LHCN-M2 (cell line): ENCODE measurements around the gene CDH12. TPM values are rescaled to one million over a fixed set of nuclear protein-coding genes. Genes with fewer than 3 reads are reported as not detected.
"Not testable (repeated sequence)": the region's sequence is repeated elsewhere in the genome, so short reads cannot be mapped to it uniquely, and the experiment has no call there.

Experiments used
- DNase-seq: peaks from one replicate; pipeline ENCODE4 v3.0.0-alpha.2; 2012; ENCODE audit warnings: low read depth
- total RNA-seq: library from RNA; depleted of rRNA; stranded (reverse); fragments of >200 nt; gene quantifications from 2 replicates; pipeline ENCODE4 v1.2.3, GENCODE V29; 2014

CDH12 gene
- total RNA-seq, 1 experiment from 2014 or later, result not detected

- DNase-seq, result not testable (repeated sequence)
These were observed 688.0 kb downstream of the CDH12 start for GRCh38 chr5:22164910-22165748.

- not testable (repeated sequence) for DNase-seq
These were observed 696.2 kb downstream of the CDH12 start for GRCh38 chr5:22156953-22157352.

- DNase-seq, result not testable (repeated sequence)
These were observed 698.4 kb downstream of the CDH12 start for GRCh38 chr5:22154779-22155178.

- DNase-seq, result not testable (repeated sequence)
These were observed 701.3 kb downstream of the CDH12 start for GRCh38 chr5:22151801-22152200.

- not testable (repeated sequence) for DNase-seq
These were observed 712.7 kb downstream of the CDH12 start for GRCh38 chr5:22140418-22140817.

- DNase-seq, result not testable (repeated sequence)
These were observed 713.4 kb downstream of the CDH12 start for GRCh38 chr5:22139662-22140300.

GRCh38 chr5:22111320-22111719 lies 741.8 kb downstream of the CDH12 start:
- DNase-seq, result no peak

- DNase-seq, result no peak
These were observed 743.8 kb downstream of the CDH12 start for GRCh38 chr5:22109315-22109714.

GRCh38 chr5:22108545-22108944 lies 744.6 kb downstream of the CDH12 start:
- DNase-seq, result no peak

GRCh38 chr5:22102823-22103359 lies 750.3 kb downstream of the CDH12 start:
- no peak for DNase-seq

GRCh38 chr5:22088517-22088916 lies 764.6 kb downstream of the CDH12 start:
- DNase-seq, result no peak

- no peak for DNase-seq
These were observed 773.6 kb downstream of the CDH12 start for GRCh38 chr5:22079566-22079965.

- no peak for DNase-seq
These were observed 774.1 kb downstream of the CDH12 start for GRCh38 chr5:22079002-22079401.

GRCh38 chr5:22076586-22076985 lies 776.6 kb downstream of the CDH12 start:
- DNase-seq, result no peak

- no peak for DNase-seq
These were observed 782.9 kb downstream of the CDH12 start for GRCh38 chr5:22070186-22070728.

GRCh38 chr5:22063717-22064116 lies 789.4 kb downstream of the CDH12 start:
- DNase-seq, result no peak

GRCh38 chr5:22058620-22059019 lies 794.5 kb downstream of the CDH12 start:
- DNase-seq, result no peak

GRCh38 chr5:22057012-22057411 lies 796.1 kb downstream of the CDH12 start:
- DNase-seq, result no peak

- no peak for DNase-seq
These were observed 796.5 kb downstream of the CDH12 start for GRCh38 chr5:22056601-22057000.

- DNase-seq, result no peak
These were observed 799.9 kb downstream of the CDH12 start for GRCh38 chr5:22053195-22053594.

GRCh38 chr5:22051881-22052280 lies 801.3 kb downstream of the CDH12 start:
- DNase-seq, result no peak

- no peak for DNase-seq
These were observed 802.2 kb downstream of the CDH12 start for GRCh38 chr5:22050931-22051330.
